ENCODE data around the gene HEXIM2. TPM values are rescaled to one million over a fixed set of nuclear protein-coding genes. Genes with fewer than 3 reads are reported as not detected.

The HEXIM2 gene
- total and polyA plus RNA-seq, 5 experiments from 2014 or later, result 2.6 to 4.4 (median 3.4) TPM

Small RNA genes within 50 kb of the gene (microRNA-seq; reads per million reads assigned to microRNA genes)
- gene MIR6784 (ENCODE audit: borderline microRNAs expressed), result not detected

Other genes with a start within 250 kb of the HEXIM2 start
- gene GFAP, start 246.4 kb upstream of the HEXIM2 start, total RNA-seq, result not detected
- gene GFAP, start 246.4 kb upstream of the HEXIM2 start, polyA plus RNA-seq, result under 1 TPM in 2 of 3 donors, not detected in 1; 0.06 to 0.24 TPM
- not detected for gene KIF18B, start 214.1 kb upstream of the HEXIM2 start, total RNA-seq
- gene KIF18B, start 214.1 kb upstream of the HEXIM2 start, polyA plus RNA-seq, result not detected
- gene C1QL1, start 193.6 kb upstream of the HEXIM2 start, total RNA-seq, result not detected
- gene C1QL1, start 193.6 kb upstream of the HEXIM2 start, polyA plus RNA-seq, result not detected
- gene DCAKD, start 110.2 kb upstream of the HEXIM2 start, total RNA-seq, result 10 to 100 TPM; 36.1 to 37.9 TPM
- 10 to 100 TPM; 13.1 to 16.1 (median 16.0) TPM for gene DCAKD, start 110.2 kb upstream of the HEXIM2 start, polyA plus RNA-seq
- gene NMT1, start 100.6 kb upstream of the HEXIM2 start, total RNA-seq, result 100 to 1,000 TPM; 130 to 139 TPM
- 10 to 100 TPM; 55.2 to 70.8 (median 65.0) TPM for gene NMT1, start 100.6 kb upstream of the HEXIM2 start, polyA plus RNA-seq
- 1 to 10 TPM; 1.6 to 4.0 TPM for gene PLCD3, start 29.4 kb upstream of the HEXIM2 start, total RNA-seq
- under 1 TPM; 0.35 to 0.65 (median 0.56) TPM for gene PLCD3, start 29.4 kb upstream of the HEXIM2 start, polyA plus RNA-seq
- 10 to 100 TPM; 39.4 to 48.5 TPM for gene ACBD4, start 26.2 kb upstream of the HEXIM2 start, total RNA-seq
- 10 to 100 TPM; 10.5 to 17.4 (median 11.7) TPM for gene ACBD4, start 26.2 kb upstream of the HEXIM2 start, polyA plus RNA-seq
- 10 to 100 TPM; 34.3 to 35.1 TPM for gene HEXIM1, start 13.4 kb upstream of the HEXIM2 start, total RNA-seq
- 1 to 10 TPM; 4.9 to 6.8 (median 5.4) TPM for gene HEXIM1, start 13.4 kb upstream of the HEXIM2 start, polyA plus RNA-seq
- gene FMNL1, start 60.0 kb downstream of the HEXIM2 start, total RNA-seq, result 100 to 1,000 TPM; 383 to 394 TPM
- 10 to 100 TPM; 18.0 to 35.5 (median 21.5) TPM for gene FMNL1, start 60.0 kb downstream of the HEXIM2 start, polyA plus RNA-seq
- gene SPATA32, start 100.2 kb downstream of the HEXIM2 start, total RNA-seq, result under 1 TPM; 0.47 to 0.75 TPM
- under 1 TPM; 0.30 to 0.81 (median 0.44) TPM for gene SPATA32, start 100.2 kb downstream of the HEXIM2 start, polyA plus RNA-seq
- 10 to 100 TPM; 37.6 to 37.8 TPM for gene MAP3K14, start 155.1 kb downstream of the HEXIM2 start, total RNA-seq
- 1 to 10 TPM in 2 of 3 donors, under 1 TPM in 1; 0.73 to 7.2 (median 1.8) TPM for gene MAP3K14, start 155.1 kb downstream of the HEXIM2 start, polyA plus RNA-seq

Data from naive thymus-derived CD8-positive, alpha-beta T cell (primary cell).